ENCODE measurements around the gene MED28.
"Not testable (repeated sequence)": the region's sequence is repeated elsewhere in the genome, so short reads cannot be mapped to it uniquely, and the experiment has no call there.

Gene MED28

DNA sequence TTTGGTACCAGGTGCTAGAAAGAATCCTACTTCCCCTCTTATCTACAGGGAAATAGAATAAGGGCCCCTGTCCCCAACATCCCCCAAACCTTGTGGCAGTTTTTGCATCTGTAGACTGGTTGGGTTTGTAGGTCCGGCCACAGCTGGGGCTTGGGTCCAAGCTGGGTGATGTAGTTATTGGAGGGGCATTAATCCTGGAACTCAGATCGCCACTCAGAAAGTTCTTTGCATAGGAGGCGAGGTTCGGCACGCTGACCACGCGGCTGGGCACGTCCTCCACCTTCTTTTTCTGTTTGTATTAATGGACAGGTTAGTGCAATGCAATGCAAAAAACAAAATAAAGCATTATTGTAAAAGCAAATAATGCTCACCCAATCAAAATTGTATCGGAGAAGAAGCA, 19.2 kb downstream of the MED28 start:
- Mint-ChIP-seq H3K27me3 (no peaks in the 10 kb centered on the region), H3K27ac (no peak overlapping the region), H3K4me1 (ENCODE audit: low read depth) (peaks cover 15% of the 10 kb centered on the region), H3K36me3 (ENCODE audit: low read depth) (peaks cover 94% of the 10 kb centered on the region), H3K9me3 (no peaks in the 10 kb centered on the region), H3K4me3 (no peak overlapping the region)
- intact Hi-C loops (cut with micrococcal nuclease): loop anchor here (10.0 kb wide), 1 partner anchor 961 kb away; no protein-coding TSS in a partner anchor

DNA sequence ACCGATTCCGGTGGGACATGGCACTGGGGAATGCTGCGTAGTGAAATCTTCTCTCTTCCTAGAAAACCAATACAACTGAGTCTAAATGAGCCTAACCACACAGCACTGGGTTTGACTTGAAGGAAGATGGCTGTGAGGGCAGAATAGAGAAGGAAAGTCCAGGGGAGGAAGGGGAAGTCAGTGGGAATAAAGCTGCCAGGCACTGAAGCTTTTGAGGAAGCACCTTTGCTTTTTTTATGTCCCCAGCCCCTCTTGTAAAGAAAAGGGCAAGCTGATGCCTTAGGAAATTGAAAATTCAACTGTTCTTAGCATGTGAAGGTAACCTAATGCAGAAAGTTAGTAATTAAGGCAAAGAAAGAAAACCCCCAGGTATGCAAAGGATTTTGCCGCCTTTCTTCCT, 20.6 kb downstream of the MED28 start:
- no peak overlapping the region for H3K4me3 Mint-ChIP-seq
- peaks cover 92% of the 10 kb centered on the region for H3K36me3 Mint-ChIP-seq (ENCODE audit: low read depth)
- H3K27ac Mint-ChIP-seq: no peak overlapping the region
- peaks cover 11% of the 10 kb centered on the region for H3K4me1 Mint-ChIP-seq (ENCODE audit: low read depth)
- intact Hi-C loops (cut with micrococcal nuclease): loop anchor here (5.0 to 10.0 kb wide), 2 partner anchors 172 to 960 kb away; no protein-coding TSS in a partner anchor
- H3K9me3 Mint-ChIP-seq: no peaks in the 10 kb centered on the region
- no peaks in the 10 kb centered on the region for H3K27me3 Mint-ChIP-seq

DNA sequence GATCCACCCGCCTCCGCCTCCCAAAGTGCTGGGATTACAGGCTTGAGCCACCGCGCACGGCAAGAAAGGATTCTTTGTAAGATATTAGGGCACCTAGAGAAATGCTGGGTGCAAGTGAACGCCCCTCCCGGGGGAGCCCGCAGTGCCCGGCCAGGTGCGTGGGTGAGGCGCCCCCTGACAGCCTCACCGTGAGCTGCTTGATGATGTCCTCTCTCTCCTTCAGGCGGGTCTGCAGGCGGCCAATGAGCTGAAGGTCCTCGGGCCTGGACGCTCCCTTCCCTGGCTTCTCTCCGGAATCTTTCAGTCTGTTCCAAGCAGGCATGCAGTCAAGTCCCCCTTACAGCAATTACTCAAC, 21.9 kb downstream of the MED28 start:
- Mint-ChIP-seq H3K4me1 (ENCODE audit: low read depth) (peaks cover 11% of the 10 kb centered on the region), H3K27me3 (no peaks in the 10 kb centered on the region), H3K27ac (no peak overlapping the region), H3K4me3 (no peak overlapping the region), H3K36me3 (ENCODE audit: low read depth) (peaks cover 87% of the 10 kb centered on the region), H3K9me3 (no peaks in the 10 kb centered on the region)
- intact Hi-C loops (cut with micrococcal nuclease): loop anchor here (1.0 to 10.0 kb wide), 4 partner anchors 22 to 958 kb away; partner anchors contain the start of gene MED28

DNA sequence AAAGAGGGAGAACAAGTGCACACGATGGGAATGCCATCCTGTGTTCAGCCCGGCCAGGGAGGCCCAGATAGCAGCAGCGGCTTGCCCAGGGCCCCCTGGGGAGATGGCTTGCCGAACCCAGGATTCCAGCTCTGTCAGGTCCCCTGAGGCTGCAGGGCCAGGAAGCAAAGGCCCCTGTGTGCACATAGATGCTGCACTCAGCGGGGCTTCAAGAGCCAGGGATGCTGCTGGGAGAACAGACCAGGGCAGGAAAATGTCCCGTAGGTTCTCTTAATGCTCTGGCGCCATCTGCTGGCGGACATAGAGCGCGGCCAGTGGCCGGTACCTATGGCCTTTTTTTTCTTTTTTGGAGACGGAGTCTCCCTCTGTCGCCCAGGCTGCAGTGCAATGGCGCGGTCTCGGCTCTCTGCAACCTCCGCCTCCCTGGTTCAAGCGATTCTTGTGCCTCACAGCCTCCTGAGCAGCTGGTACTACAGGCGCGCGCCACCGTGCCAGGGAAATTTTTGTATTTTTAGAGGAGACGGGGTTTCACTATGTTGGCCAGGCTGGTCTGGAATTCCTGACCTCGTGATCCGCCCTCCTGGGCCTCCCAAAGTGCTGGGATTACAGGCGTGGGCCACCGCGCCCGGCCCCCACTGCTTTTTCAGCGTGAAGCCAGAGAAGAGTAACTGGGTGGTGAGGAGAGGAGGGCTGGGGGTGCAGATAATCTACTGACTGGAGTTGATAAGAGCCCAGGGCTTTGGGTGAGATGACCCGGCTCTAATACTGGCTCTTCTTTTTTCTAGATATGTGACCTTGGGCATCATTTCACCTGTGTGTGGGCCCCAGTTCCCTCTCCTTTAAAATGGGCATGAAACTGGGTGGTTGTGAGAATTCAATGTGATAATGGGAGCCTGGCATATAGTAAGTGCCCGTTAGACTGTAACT, 22.5 kb downstream of the MED28 start:
- no peak overlapping the region for H3K27ac Mint-ChIP-seq
- H3K9me3 Mint-ChIP-seq: no peaks in the 10 kb centered on the region
- intact Hi-C loops (cut with micrococcal nuclease): loop anchor here (1.0 to 10.0 kb wide), 4 partner anchors 22 to 958 kb away; partner anchors contain the start of gene MED28
- peaks cover 81% of the 10 kb centered on the region for H3K36me3 Mint-ChIP-seq (ENCODE audit: low read depth)
- no peak overlapping the region for H3K4me3 Mint-ChIP-seq
- no peaks in the 10 kb centered on the region for H3K27me3 Mint-ChIP-seq
- peaks cover 11% of the 10 kb centered on the region for H3K4me1 Mint-ChIP-seq (ENCODE audit: low read depth)

DNA sequence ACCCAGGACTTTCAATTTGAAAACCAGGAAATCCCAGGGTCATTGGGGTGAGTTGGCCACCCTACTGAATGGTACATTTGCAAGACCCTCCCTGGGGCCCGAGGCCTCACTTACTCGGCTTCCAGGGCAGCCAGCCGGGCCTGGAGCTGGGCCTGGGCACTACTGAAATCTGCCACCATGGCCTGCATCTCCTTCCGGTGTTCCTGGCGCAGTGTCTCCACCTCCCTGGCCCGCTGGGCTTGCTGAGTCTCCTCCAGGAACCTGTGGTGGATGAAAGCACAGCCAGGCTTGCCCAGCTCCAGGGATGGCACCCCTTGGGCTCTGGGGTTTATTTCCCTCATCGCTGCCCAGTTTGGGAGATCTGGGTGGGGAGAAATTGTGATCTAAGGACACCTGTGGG, 24.7 kb downstream of the MED28 start:
- Mint-ChIP-seq H3K9me3 (no peaks in the 10 kb centered on the region), H3K27me3 (no peaks in the 10 kb centered on the region), H3K4me3 (no peak overlapping the region), H3K27ac (no peak overlapping the region), H3K36me3 (ENCODE audit: low read depth) (peaks cover 59% of the 10 kb centered on the region), H3K4me1 (ENCODE audit: low read depth) (peaks cover 11% of the 10 kb centered on the region)
- intact Hi-C loops (cut with micrococcal nuclease): loop anchor here (5.0 to 10.0 kb wide), 2 partner anchors 168 to 956 kb away; no protein-coding TSS in a partner anchor

GRCh38 chr4:17642398-17642783, 27.9 kb downstream of the MED28 start:
- H3K27ac Mint-ChIP-seq: no peak overlapping the region
- H3K4me3 Mint-ChIP-seq: no peak overlapping the region

DNA sequence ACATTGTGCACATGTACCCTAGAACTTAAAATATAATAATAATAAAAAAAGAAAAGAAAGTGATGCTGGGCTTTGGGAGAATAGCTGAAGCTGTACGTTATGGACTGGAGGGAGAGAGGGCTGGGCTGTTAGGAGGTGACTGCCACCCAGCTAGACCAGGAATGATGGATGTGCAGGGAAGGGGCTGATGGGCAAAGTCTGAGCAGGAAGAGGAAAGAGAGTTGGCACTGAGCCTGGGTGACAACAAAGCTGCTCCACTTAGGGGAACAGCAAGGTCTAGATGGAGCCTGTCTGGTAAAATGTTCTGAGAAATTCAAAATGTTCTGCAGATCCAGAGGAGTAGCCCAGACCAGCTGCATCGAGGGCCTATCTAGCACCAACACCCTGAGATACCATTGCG, 32.3 kb downstream of the MED28 start:
- Mint-ChIP-seq H3K27me3 (peaks cover 4% of the 10 kb centered on the region), H3K9me3 (no peaks in the 10 kb centered on the region), H3K36me3 (ENCODE audit: low read depth) (no peaks in the 10 kb centered on the region), H3K27ac (no peak overlapping the region), H3K4me1 (ENCODE audit: low read depth) (no peaks in the 10 kb centered on the region), H3K4me3 (no peak overlapping the region)
- intact Hi-C loops (cut with micrococcal nuclease): no loop called here

More at GRCh38 chr4:17642398-17642783, 27.9 kb downstream of the MED28 start:
- H3K9me3 Mint-ChIP-seq: no peaks in the 10 kb centered on the region
- no peaks in the 10 kb centered on the region for H3K27me3 Mint-ChIP-seq
- no peaks in the 10 kb centered on the region for H3K4me1 Mint-ChIP-seq (ENCODE audit: low read depth)
- peaks cover 28% of the 10 kb centered on the region for H3K36me3 Mint-ChIP-seq (ENCODE audit: low read depth)
- intact Hi-C loops (cut with micrococcal nuclease): no loop called here

GRCh38 chr4:17647176-17647806, 32.9 kb downstream of the MED28 start:
- no peaks in the 10 kb centered on the region for H3K9me3 Mint-ChIP-seq
- no peak overlapping the region for H3K4me3 Mint-ChIP-seq
- intact Hi-C loops (cut with micrococcal nuclease): no loop called here
- no peaks in the 10 kb centered on the region for H3K36me3 Mint-ChIP-seq (ENCODE audit: low read depth)
- H3K4me1 Mint-ChIP-seq (ENCODE audit: low read depth): no peaks in the 10 kb centered on the region
- peaks cover 4% of the 10 kb centered on the region for H3K27me3 Mint-ChIP-seq
- no peak overlapping the region for H3K27ac Mint-ChIP-seq

- Mint-ChIP-seq H3K9me3 (no peaks in the 10 kb centered on the region), H3K4me3 (no peak overlapping the region), H3K27me3 (peaks cover 4% of the 10 kb centered on the region), H3K4me1 (ENCODE audit: low read depth) (no peaks in the 10 kb centered on the region), H3K36me3 (ENCODE audit: low read depth) (no peaks in the 10 kb centered on the region), H3K27ac (no peak overlapping the region)
- intact Hi-C loops (cut with micrococcal nuclease): no loop called here
Observed at GRCh38 chr4:17647927-17648326, 33.5 kb downstream of the MED28 start.

DNA sequence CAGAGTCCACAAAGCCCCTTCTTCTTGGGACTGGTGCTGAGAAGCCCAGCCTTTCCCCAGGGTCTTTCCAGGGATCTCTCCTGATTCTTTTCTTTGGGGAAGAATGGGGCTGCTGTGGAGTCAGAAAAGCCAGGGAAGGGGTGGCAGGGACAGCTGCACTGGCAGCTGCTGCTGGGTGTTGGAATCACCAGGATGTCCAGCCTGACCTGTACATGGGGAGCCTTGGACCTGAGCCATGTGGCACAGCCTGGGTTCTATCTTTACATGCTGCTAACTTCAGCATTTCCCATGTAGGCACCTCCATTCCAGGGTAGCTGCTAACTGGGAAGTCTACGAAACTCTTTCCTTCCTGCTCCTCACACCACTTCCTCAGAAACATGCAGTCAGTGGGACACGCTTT, 36.0 kb downstream of the MED28 start:
- intact Hi-C loops (cut with micrococcal nuclease): no loop called here
- Mint-ChIP-seq H3K4me3 (no peak overlapping the region), H3K27me3 (peaks cover 4% of the 10 kb centered on the region), H3K4me1 (ENCODE audit: low read depth) (no peaks in the 10 kb centered on the region), H3K9me3 (no peaks in the 10 kb centered on the region), H3K27ac (no peak overlapping the region), H3K36me3 (ENCODE audit: low read depth) (no peaks in the 10 kb centered on the region)

DNA sequence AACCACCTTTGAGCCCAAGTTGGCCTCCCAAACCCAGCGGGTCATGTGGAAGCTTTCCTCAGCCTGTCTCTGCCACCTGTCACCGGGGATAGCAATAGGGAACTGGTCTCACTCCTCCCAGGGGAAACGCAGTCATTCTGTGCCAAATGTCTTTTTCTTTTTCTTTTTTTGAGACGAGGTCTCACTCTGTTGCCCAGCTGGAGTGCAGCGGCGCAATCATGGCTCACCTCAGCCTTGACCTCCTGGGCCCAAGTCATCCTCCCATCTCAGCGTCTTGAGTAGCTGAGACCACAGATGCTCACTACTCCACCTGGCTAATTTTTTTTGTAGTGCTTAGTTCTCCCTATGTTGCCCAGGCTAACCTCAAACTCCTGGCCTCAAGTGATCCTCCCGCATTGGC, 40.3 kb downstream of the MED28 start:
- no peaks in the 10 kb centered on the region for H3K36me3 Mint-ChIP-seq (ENCODE audit: low read depth)
- H3K27ac Mint-ChIP-seq: no peak overlapping the region
- intact Hi-C loops (cut with micrococcal nuclease): no loop called here
- H3K4me3 Mint-ChIP-seq: no peak overlapping the region
- H3K4me1 Mint-ChIP-seq (ENCODE audit: low read depth): no peaks in the 10 kb centered on the region
- H3K9me3 Mint-ChIP-seq: no peaks in the 10 kb centered on the region
- H3K27me3 Mint-ChIP-seq: peaks cover 3% of the 10 kb centered on the region

- no peaks in the 10 kb centered on the region for H3K27me3 Mint-ChIP-seq
- H3K9me3 Mint-ChIP-seq: no peaks in the 10 kb centered on the region
- H3K4me3 Mint-ChIP-seq: no peak overlapping the region
- no peaks in the 10 kb centered on the region for H3K36me3 Mint-ChIP-seq (ENCODE audit: low read depth)
- no peak overlapping the region for H3K27ac Mint-ChIP-seq
- no peaks in the 10 kb centered on the region for H3K4me1 Mint-ChIP-seq (ENCODE audit: low read depth)
- intact Hi-C loops (cut with micrococcal nuclease): no loop called here
Observed at GRCh38 chr4:17657090-17657489, 42.6 kb downstream of the MED28 start.

GRCh38 chr4:17657849-17658248, 43.4 kb downstream of the MED28 start:
- Mint-ChIP-seq H3K4me1 (ENCODE audit: low read depth) (peaks cover 4% of the 10 kb centered on the region), H3K36me3 (ENCODE audit: low read depth) (no peaks in the 10 kb centered on the region), H3K9me3 (no peaks in the 10 kb centered on the region), H3K27ac (no peak overlapping the region), H3K27me3 (no peaks in the 10 kb centered on the region), H3K4me3 (no peak overlapping the region)
- intact Hi-C loops (cut with micrococcal nuclease): no loop called here

DNA sequence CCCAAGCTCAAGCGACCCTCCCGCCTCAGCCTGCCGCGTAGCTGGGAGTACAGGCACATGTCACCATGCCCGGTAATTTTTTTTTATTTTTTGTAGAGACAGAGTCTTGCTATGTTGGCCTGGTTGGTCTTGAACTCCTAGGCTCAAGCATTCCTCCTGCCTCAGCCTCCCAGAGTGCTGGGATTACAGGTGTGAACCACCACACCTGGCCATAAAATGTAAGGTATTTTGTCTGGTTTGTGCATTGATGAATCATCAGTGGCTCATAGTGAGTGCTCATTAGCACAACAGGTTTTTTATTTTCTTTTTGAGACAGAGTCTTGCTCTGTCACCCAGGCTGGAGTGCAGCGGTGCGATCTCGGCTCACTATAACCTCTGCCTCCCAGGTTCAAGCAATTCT, 44.8 kb downstream of the MED28 start:
- H3K9me3 Mint-ChIP-seq; H3K4me1 Mint-ChIP-seq (ENCODE audit: low read depth); intact Hi-C loops (cut with micrococcal nuclease); H3K27me3 Mint-ChIP-seq; H3K36me3 Mint-ChIP-seq (ENCODE audit: low read depth); H3K4me3 Mint-ChIP-seq; H3K27ac Mint-ChIP-seq: not testable (repeated sequence)

Measured in dendritic cell treated with granulocyte-macrophage colony-stimulating factor and Interleukin-4, amounts not matched to agents 40 ng/mL and 50 ng/mL, for 4 days (primary cell).